Uterus (tissue), 2 donors: ENCODE measurements around the gene FOXN4.

Source experiments
- POLR2A ChIP-seq, 2 donors: fragments of 450-650 bp; IDR thresholded peaks; one replicate each; pipeline ENCODE4 v1.6.1; 2016; ENCODE audit warnings: antibody characterized with exemption in 2 of 2, mild to moderate bottlenecking in 1 of 2, moderate library complexity in 1 of 2
- TF ChIP-seq, protein P1 (sequence below), 4 experiments: fragments of 200-600 bp in 2 of 4; fragments of 450-650 bp in 2 of 4; sonication (generic) in 2 of 4; IDR thresholded peaks; one replicate each; pipeline ENCODE4 v1.5.1; 2016 to 2019; ENCODE audit warnings: antibody characterized with exemption in 4 of 4, mild to moderate bottlenecking in 2 of 4, moderate library complexity in 1 of 4

DNA sequence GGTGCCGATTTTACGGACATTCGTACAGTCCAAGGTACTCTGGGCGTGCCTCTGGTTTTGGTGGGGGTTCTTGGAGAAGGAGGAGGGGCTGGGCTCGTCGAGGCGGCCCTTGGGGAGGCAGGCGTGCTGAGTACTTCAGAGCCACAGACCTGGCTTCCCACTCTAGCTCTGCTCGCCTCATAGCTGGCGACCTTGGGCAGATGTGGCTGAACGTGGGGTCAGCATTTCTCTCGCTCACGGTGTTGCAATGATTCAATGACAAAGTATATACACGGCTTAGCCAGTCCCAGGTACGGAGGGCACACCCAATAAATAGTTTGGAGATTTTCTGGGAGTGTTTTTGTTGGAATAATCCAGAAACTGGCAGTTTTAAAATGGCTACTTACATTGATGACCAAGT is 75.1 kb downstream of the FOXN4 start:
- TF ChIP-seq POLR2A (IDR thresholded peaks at IDR 0.05), result no peak
- TF ChIP-seq, protein P1, sequence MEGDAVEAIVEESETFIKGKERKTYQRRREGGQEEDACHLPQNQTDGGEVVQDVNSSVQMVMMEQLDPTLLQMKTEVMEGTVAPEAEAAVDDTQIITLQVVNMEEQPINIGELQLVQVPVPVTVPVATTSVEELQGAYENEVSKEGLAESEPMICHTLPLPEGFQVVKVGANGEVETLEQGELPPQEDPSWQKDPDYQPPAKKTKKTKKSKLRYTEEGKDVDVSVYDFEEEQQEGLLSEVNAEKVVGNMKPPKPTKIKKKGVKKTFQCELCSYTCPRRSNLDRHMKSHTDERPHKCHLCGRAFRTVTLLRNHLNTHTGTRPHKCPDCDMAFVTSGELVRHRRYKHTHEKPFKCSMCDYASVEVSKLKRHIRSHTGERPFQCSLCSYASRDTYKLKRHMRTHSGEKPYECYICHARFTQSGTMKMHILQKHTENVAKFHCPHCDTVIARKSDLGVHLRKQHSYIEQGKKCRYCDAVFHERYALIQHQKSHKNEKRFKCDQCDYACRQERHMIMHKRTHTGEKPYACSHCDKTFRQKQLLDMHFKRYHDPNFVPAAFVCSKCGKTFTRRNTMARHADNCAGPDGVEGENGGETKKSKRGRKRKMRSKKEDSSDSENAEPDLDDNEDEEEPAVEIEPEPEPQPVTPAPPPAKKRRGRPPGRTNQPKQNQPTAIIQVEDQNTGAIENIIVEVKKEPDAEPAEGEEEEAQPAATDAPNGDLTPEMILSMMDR (IDR thresholded peaks at IDR 0.05), result no peak
